PFSK-1 (cell line): Measurements from ENCODE around the gene MARK3.

ENCODE experiments used
- POLR2AphosphoS5 ChIP-seq: IDR thresholded peaks from 2 replicates; pipeline ENCODE4 v1.6.1; 2012; ENCODE audit warnings: low read depth, mild to moderate bottlenecking, control low read depth, low read length, moderate library complexity
- REST ChIP-seq, 2 experiments: IDR thresholded peaks; 2 replicates each; pipeline versions ENCODE4 v1.6.1 to v1.8.0; 2011 to 2012; ENCODE audit warnings: low read depth in 2 of 2, low read length in 2 of 2, control low read depth in 1 of 2, inconsistent platforms in 1 of 2, mild to moderate bottlenecking in 1 of 2, moderate library complexity in 1 of 2; ENCODE audit not compliant: insufficient read depth in 1 of 2
- SIN3A ChIP-seq: IDR thresholded peaks from 2 replicates; pipeline ENCODE4 v1.6.1; 2012; ENCODE audit warnings: mild to moderate bottlenecking, low read length, moderate library complexity, borderline replicate concordance; ENCODE audit not compliant: insufficient read depth
- TAF1 ChIP-seq: IDR thresholded peaks from 2 replicates; pipeline ENCODE4 v1.6.1; 2012; ENCODE audit warnings: low read length, control low read depth, borderline replicate concordance; ENCODE audit not compliant: insufficient read depth

- TF ChIP-seq POLR2AphosphoS5 (no peak), SIN3A (no peak), TAF1 (no peak), REST (IDR thresholded peaks at IDR 0.05; ENCODE audit: insufficient read depth in 1 of 2, low read depth in 2 of 2, low read length in 2 of 2) (no peak)
Observed at GRCh38 chr14:103346286-103346685, 38.9 kb upstream of the MARK3 start.
